SIG-M5 treated with dmso at 0.1 percent for 504 hours (cell line): Measurements from ENCODE around the gene POP5.
A peak's percentile ranks its signal among the peaks of the same experiment; 100 is the strongest.

Source experiments
- DNase-seq: peaks from one replicate; lab custom pipeline; 2025; ENCODE audit not compliant: unreplicated experiment; lab: John Stamatoyannopoulos, UW

Gene POP5

GRCh38 chr12:120590741-120591407, 9.7 kb upstream of the POP5 start:
- no peak for DNase-seq

GRCh38 chr12:120588948-120589930, 8.0 kb upstream of the POP5 start:
- DNase-seq: no peak

- no peak for DNase-seq
Observed at GRCh38 chr12:120588371-120588770, 7.2 kb upstream of the POP5 start.

- DNase-seq: no peak
Observed at GRCh38 chr12:120586860-120587259, 5.7 kb upstream of the POP5 start.

- no peak for DNase-seq
Observed at GRCh38 chr12:120586206-120586605, 5.0 kb upstream of the POP5 start.

GRCh38 chr12:120584343-120585149, 3.3 kb upstream of the POP5 start:
- DNase-seq: peak; percentile 51

- peak; percentile 76 for DNase-seq
Observed at GRCh38 chr12:120583478-120584030, 2.4 kb upstream of the POP5 start.

- DNase-seq: no peak
Observed at GRCh38 chr12:120581998-120582397, 796 bp upstream of the POP5 start.

GRCh38 chr12:120579179-120579578, 2.0 kb downstream of the POP5 start:
- no peak for DNase-seq

- DNase-seq: no peak
Observed at GRCh38 chr12:120574106-120574505, 7.1 kb downstream of the POP5 start.

- no peak for DNase-seq
Observed at GRCh38 chr12:120573560-120573959, 7.6 kb downstream of the POP5 start.

GRCh38 chr12:120571299-120571698, 9.9 kb downstream of the POP5 start:
- DNase-seq: no peak

- no peak for DNase-seq
Observed at GRCh38 chr12:120563495-120563894, 17.7 kb downstream of the POP5 start.

- DNase-seq: no peak
Observed at GRCh38 chr12:120562906-120563305, 18.3 kb downstream of the POP5 start.

GRCh38 chr12:120557589-120557988, 23.6 kb downstream of the POP5 start:
- no peak for DNase-seq

- no peak for DNase-seq
Observed at GRCh38 chr12:120554678-120555077, 26.5 kb downstream of the POP5 start.

- DNase-seq: no peak
Observed at GRCh38 chr12:120546050-120546386, 35.2 kb downstream of the POP5 start.

GRCh38 chr12:120544691-120545090, 36.5 kb downstream of the POP5 start:
- DNase-seq: no peak

GRCh38 chr12:120542166-120542565, 39.0 kb downstream of the POP5 start:
- no peak for DNase-seq

GRCh38 chr12:120540445-120540844, 40.8 kb downstream of the POP5 start:
- DNase-seq: peak; percentile 55

- no peak for DNase-seq
Observed at GRCh38 chr12:120539303-120539702, 41.9 kb downstream of the POP5 start.
